Osteoblast (primary cell): ENCODE data around the gene FIZ1. TPM values are rescaled to one million over a fixed set of nuclear protein-coding genes. Genes with fewer than 3 reads are reported as not detected.

Experiments
- DNase-seq: peaks from one replicate; pipeline ENCODE4 v3.0.0; 2011; ENCODE audit warnings: low spot score, mixed read lengths; ENCODE audit not compliant: insufficient read length; ENCODE audit errors: missing footprints
- H2AFZ ChIP-seq: 2 replicates; pipeline ENCODE4 v1.6.0; 2011; ENCODE audit warnings: mild to moderate bottlenecking, low read length
- H3K27ac ChIP-seq: 2 replicates; pipeline ENCODE4 v1.5.1; 2011; ENCODE audit warnings: mild to moderate bottlenecking, low read depth, low read length, moderate library complexity
- H3K27me3 ChIP-seq: 2 replicates; pipeline ENCODE4 v1.6.0; 2012; ENCODE audit warnings: mild to moderate bottlenecking, control low read depth, inconsistent platforms, low read length, moderate library complexity; ENCODE audit not compliant: insufficient read depth
- H3K36me3 ChIP-seq: 2 replicates; pipeline ENCODE4 v1.5.1; 2011; ENCODE audit warnings: mild to moderate bottlenecking, low read length, control low read depth, moderate library complexity; ENCODE audit not compliant: insufficient read depth
- H3K4me1 ChIP-seq: 2 replicates; pipeline ENCODE4 v1.5.1; 2011; ENCODE audit warnings: mild to moderate bottlenecking, low read length, control low read depth, moderate library complexity; ENCODE audit not compliant: insufficient read depth
- H3K4me2 ChIP-seq: 2 replicates; pipeline ENCODE4 v1.6.0; 2011; ENCODE audit warnings: mild to moderate bottlenecking, low read length; ENCODE audit not compliant: insufficient read depth
- H3K4me3 ChIP-seq: fragments of 200-600 bp; sonication (generic); 3 replicates; pipeline ENCODE4 v1.5.1; 2012; ENCODE audit warnings: mild to moderate bottlenecking, low read length, inconsistent platforms; ENCODE audit not compliant: insufficient read depth
- H3K79me2 ChIP-seq: 2 replicates; pipeline ENCODE4 v1.6.0; 2012; ENCODE audit warnings: mild to moderate bottlenecking, low read length, control low read depth, inconsistent platforms; ENCODE audit not compliant: insufficient read depth
- H3K9me3 ChIP-seq: 2 replicates; pipeline ENCODE4 v1.5.1; 2011; ENCODE audit warnings: low read depth, low read length, control low read depth
- H4K20me1 ChIP-seq: 2 replicates; pipeline ENCODE4 v1.6.0; 2012; ENCODE audit warnings: mild to moderate bottlenecking, low read length, control low read depth; ENCODE audit not compliant: insufficient read depth
- total RNA-seq: library from RNA; depleted of rRNA; stranded (reverse); fragments of >200 nt; gene quantifications from 2 replicates; pipeline ENCODE4 v1.2.3, GENCODE V29; 2012
- TF ChIP-seq, protein P1 (sequence below): IDR thresholded peaks from 2 replicates; pipeline ENCODE4 v1.5.1; 2011; ENCODE audit warnings: mild to moderate bottlenecking, low read depth, low read length, moderate library complexity; ENCODE audit errors: extremely low read depth

The FIZ1 gene
- total RNA-seq, 1 donor, result 3.6 TPM

DNA sequence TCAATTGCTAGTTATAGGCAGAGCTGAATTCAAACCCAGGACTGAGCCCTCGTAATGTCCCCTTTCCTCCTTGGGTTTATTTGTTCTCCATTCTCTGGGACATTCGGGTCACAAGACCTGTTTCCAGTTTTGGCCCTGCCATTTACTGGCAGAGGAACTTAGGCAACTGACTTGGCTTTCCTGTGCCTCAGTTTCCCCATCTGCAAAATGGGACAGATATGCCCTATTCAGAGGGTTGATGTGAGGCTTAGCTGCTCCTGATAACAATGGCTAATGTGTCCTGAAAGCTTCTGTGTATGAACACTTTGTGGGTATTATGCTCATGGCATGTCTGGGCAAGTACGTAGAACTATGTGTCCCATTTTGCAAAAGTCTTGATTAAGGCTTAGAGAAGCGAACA, 1.8 kb upstream of the FIZ1 start:
- DNase-seq, result no peak
- Histone ChIP-seq H2AFZ (no peak overlapping the region), H3K27ac (no peak overlapping the region), H3K27me3 (no peaks in the 10 kb centered on the region), H3K4me1 (peaks cover 11% of the 10 kb centered on the region), H3K79me2 (peaks cover 13% of the 10 kb centered on the region), H3K4me3 (peak overlapping the region; percentile 87), H3K9me3 (no peaks in the 10 kb centered on the region), H3K4me2 (peak overlapping the region; percentile 68), H4K20me1 (peaks cover 4% of the 10 kb centered on the region), H3K36me3 (peaks cover 6% of the 10 kb centered on the region)
- TF ChIP-seq, protein P1, sequence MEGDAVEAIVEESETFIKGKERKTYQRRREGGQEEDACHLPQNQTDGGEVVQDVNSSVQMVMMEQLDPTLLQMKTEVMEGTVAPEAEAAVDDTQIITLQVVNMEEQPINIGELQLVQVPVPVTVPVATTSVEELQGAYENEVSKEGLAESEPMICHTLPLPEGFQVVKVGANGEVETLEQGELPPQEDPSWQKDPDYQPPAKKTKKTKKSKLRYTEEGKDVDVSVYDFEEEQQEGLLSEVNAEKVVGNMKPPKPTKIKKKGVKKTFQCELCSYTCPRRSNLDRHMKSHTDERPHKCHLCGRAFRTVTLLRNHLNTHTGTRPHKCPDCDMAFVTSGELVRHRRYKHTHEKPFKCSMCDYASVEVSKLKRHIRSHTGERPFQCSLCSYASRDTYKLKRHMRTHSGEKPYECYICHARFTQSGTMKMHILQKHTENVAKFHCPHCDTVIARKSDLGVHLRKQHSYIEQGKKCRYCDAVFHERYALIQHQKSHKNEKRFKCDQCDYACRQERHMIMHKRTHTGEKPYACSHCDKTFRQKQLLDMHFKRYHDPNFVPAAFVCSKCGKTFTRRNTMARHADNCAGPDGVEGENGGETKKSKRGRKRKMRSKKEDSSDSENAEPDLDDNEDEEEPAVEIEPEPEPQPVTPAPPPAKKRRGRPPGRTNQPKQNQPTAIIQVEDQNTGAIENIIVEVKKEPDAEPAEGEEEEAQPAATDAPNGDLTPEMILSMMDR, result no peak

DNA sequence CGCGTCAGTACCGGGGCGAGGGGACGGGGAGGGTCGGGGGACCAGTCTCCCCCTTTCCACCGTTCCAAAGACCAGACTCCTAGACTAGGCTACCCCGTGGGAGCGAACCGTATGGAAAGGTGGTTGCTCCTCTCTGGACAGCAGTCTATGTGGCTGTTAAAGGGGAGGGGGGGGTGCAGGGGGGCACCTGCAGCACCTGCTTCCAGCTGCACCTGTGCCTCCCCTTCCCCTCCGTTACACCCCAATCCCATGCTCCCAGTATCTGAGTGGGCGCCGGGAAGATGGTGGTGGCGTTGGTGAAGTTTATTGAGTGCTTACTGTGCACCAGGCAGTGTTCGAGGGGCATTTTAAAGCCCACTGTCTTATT, 1.3 kb upstream of the FIZ1 start:
- peaks cover 4% of the 10 kb centered on the region for H4K20me1 ChIP-seq
- no peaks in the 10 kb centered on the region for H3K9me3 ChIP-seq
- TF ChIP-seq, protein P1, result no peak
- no peak for DNase-seq
- no peak overlapping the region for H3K27ac ChIP-seq
- peak overlapping the region; percentile 56 for H2AFZ ChIP-seq
- H3K4me2 ChIP-seq, result peak overlapping the region; percentile 68
- H3K79me2 ChIP-seq, result peaks cover 9% of the 10 kb centered on the region
- peaks cover 11% of the 10 kb centered on the region for H3K4me1 ChIP-seq
- H3K4me3 ChIP-seq, result peak overlapping the region; percentile 87
- H3K27me3 ChIP-seq, result no peaks in the 10 kb centered on the region
- peaks cover 10% of the 10 kb centered on the region for H3K36me3 ChIP-seq

DNA sequence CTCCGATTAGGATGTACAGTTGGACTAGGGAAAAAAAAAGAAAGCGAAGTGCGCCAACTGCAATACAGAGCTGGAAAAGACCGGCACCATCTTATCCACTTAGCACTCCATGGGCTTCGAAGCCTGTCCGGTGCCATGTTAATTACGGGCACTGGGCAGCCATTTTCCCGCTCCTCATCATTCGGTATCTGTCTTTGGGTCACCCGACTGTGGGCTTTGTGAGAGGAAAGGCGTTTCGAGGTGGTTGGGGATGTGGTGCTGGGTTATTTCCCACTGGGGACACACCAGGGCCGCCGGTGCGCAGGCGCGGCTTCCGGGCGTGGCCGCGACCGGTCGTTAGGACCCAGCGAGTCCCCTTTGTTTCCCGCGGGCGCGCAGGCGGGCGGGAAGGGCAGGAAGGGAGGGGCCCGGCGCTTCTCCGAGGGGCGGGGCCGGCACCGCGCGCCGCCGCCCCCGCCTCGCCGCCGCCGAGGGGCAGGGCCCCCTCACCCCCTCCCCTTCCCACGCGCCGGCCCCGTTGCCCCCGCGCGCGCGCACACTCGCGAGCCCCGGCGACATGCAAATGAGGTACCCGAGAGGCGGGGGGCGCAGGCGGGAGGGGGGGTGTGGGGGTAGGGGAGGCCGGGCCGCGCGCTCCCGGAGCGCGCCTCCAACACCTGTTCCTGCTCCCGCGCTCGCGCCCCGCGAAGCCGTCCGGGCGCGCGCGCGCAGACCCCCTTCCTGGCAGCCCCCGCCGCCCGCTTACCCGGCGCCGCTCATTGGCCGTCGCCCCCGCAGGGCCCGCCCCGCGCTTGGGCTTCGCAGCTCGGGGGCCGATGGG, 735 bp upstream of the FIZ1 start, which contains the start of gene ZNF524:
Gene ZNF524, plus strand, starts transcription at position 447 of the 820 bp plus-strand sequence. CDS start 1,825 bp downstream, outside the sequence.
- Histone ChIP-seq H3K4me3 (peak within 1 kb of the TSS; percentile 87), H3K27ac (peak within 1 kb of the TSS; percentile 92), H3K79me2 (peaks cover 9% of the 10 kb centered on the region), H4K20me1 (peaks cover 4% of the 10 kb centered on the region), H3K4me2 (peak within 1 kb of the TSS; percentile 87), H3K4me1 (peaks cover 11% of the 10 kb centered on the region), H3K27me3 (no peaks in the 10 kb centered on the region), H3K9me3 (no peaks in the 10 kb centered on the region), H3K36me3 (peaks cover 16% of the 10 kb centered on the region), H2AFZ (peak within 1 kb of the TSS; percentile 90)
- peak; percentile 99 for DNase-seq
- TF ChIP-seq, protein P1, result no peak

DNA sequence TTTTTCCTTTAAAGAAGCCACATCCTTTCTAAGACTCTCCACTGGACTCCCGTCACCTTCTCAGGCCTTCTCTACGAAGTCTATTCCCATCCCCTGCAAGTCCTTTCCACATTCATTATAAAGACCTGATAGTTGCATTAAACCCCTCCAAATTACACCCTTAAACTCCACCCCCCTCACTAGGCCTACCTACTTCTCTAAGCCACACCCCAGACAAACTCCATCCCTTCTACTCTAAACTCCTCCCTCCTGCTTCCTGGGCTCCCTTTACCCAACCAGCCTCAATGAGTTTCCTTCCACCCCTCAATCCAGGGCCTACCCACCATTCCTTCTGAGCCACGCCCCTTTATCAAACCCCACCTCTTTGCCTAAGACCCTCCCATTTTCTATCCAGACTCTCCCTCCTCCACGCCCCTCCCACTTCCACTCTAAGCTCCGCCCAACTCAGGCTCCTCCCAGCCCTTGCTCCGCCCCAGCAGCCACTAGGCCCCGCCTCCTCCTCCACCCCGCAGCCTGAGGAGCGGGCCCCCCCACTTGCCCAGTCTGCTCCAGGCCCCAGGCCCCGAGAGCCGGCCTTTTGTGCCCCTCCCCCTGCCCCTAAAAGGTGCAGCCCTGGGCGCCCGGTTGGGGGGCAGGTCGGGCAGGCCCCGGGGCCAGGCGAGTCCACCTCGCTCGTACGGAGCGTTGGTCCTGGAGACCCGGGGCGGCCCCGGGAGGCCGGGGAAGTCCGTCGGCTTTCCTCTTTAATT, 424 bp downstream of the FIZ1 start:
- peak overlapping the region; percentile 92 for H3K27ac ChIP-seq
- peak overlapping the region; percentile 87 for H3K4me3 ChIP-seq
- no peaks in the 10 kb centered on the region for H3K27me3 ChIP-seq
- DNase-seq, result peak; percentile 99
- H3K4me1 ChIP-seq, result peaks cover 7% of the 10 kb centered on the region
- TF ChIP-seq, protein P1, result no peak
- H2AFZ ChIP-seq, result no peak overlapping the region
- peaks cover 4% of the 10 kb centered on the region for H4K20me1 ChIP-seq
- no peaks in the 10 kb centered on the region for H3K9me3 ChIP-seq
- H3K4me2 ChIP-seq, result peak overlapping the region; percentile 87
- peaks cover 9% of the 10 kb centered on the region for H3K79me2 ChIP-seq
- peaks cover 21% of the 10 kb centered on the region for H3K36me3 ChIP-seq
